Caco-2 (cell line): Measurements from ENCODE around the gene TNFSF13B. TPM values are rescaled to one million over a fixed set of nuclear protein-coding genes. Genes with fewer than 3 reads are reported as not detected.

Source experiments
- BruUV-seq: library from RNA; stranded (reverse); fragments of 400-500 nt; replicated peaks from 2 replicates; lab custom pipeline; 2021; lab: Mats Ljungman, UMichigan
- CTCF ChIA-PET: fragments of 300-600 bp; sonication (Branson Sonifier 250); formaldehyde crosslinking; loops from one replicate; lab custom pipeline; 2022; ENCODE audit warnings: antibody characterized with exemption; lab: Charles Lee
- POLR2A ChIA-PET: fragments of 300-600 bp; sonication (Branson Sonifier 250); formaldehyde crosslinking; loops from one replicate; lab custom pipeline; 2022; ENCODE audit warnings: antibody characterized with exemption; lab: Charles Lee
- DNase-seq, 2 experiments: peaks; one replicate each; pipeline versions ENCODE4 v3.0.0 to v3.0.0-alpha.2; 2020 to 2022
- H3K27me3 ChIP-seq: replicated peaks from 2 replicates; pipeline ENCODE4 v1.6.0; 2011; ENCODE audit warnings: low read length; ENCODE audit not compliant: control insufficient read depth, insufficient read depth
- H3K36me3 ChIP-seq: 2 replicates; pipeline ENCODE4 v1.5.1; 2011; ENCODE audit warnings: low read length; ENCODE audit not compliant: control insufficient read depth, insufficient read depth
- H3K4me1 ChIP-seq: fragments of 250-450 bp; sonication (Bioruptor Pico); 2 replicates; pipeline ENCODE4 v1.5.1; 2020; ENCODE audit warnings: mild to moderate bottlenecking
- H3K4me3 ChIP-seq: 2 replicates; pipeline ENCODE4 v1.5.1; 2011; ENCODE audit warnings: low read depth, mild to moderate bottlenecking, control low read depth, low read length
- H3K9me3 ChIP-seq: fragments of 250-450 bp; sonication (Bioruptor Pico); 2 replicates; pipeline ENCODE4 v1.5.1; 2020; ENCODE audit warnings: mild to moderate bottlenecking, moderate library complexity
- H3K27ac Mint-ChIP-seq: one replicate; pipeline ENCODE4 v1.8.0; 2022; ENCODE audit warnings: mixed read lengths; ENCODE audit not compliant: unreplicated experiment
- H3K27me3 Mint-ChIP-seq: one replicate; pipeline ENCODE4 v1.8.0; 2022; ENCODE audit warnings: mixed read lengths; ENCODE audit not compliant: insufficient read depth, unreplicated experiment
- H3K36me3 Mint-ChIP-seq: one replicate; pipeline ENCODE4 v1.8.0; 2022; ENCODE audit warnings: mild to moderate bottlenecking, mixed read lengths; ENCODE audit not compliant: insufficient read depth, unreplicated experiment
- H3K4me1 Mint-ChIP-seq: one replicate; pipeline ENCODE4 v1.8.0; 2022; ENCODE audit warnings: low read depth, mixed read lengths; ENCODE audit not compliant: unreplicated experiment
- H3K4me3 Mint-ChIP-seq: one replicate; pipeline ENCODE4 v1.8.0; 2022; ENCODE audit warnings: mild to moderate bottlenecking, moderate library complexity, mixed read lengths; ENCODE audit not compliant: unreplicated experiment
- H3K9me3 Mint-ChIP-seq: one replicate; pipeline ENCODE4 v1.8.0; 2022; ENCODE audit warnings: mixed read lengths; ENCODE audit not compliant: unreplicated experiment
- CTCF ChIP-seq, 2 experiments: fragments of 200-600 bp in 1 of 2; IDR thresholded peaks; 1 replicate in 1 of 2; 2 replicates in 1 of 2; pipeline versions ENCODE4 v1.5.1 to v1.8.0; 2011 to 2022; ENCODE audit warnings: antibody characterized with exemption in 1 of 2, control low read depth in 1 of 2, inconsistent platforms in 1 of 2, low read depth in 1 of 2, low read length in 1 of 2, mild to moderate bottlenecking in 1 of 2, moderate library complexity in 1 of 2; ENCODE audit not compliant: insufficient read depth in 1 of 2, severe bottlenecking in 1 of 2, unreplicated experiment in 1 of 2
- intact Hi-C: fragments of 100-400 bp; cut with micrococcal nuclease; formaldehyde crosslinking; loops from one replicate; pipeline ENCODE4 v1.10.0; 2022; ENCODE audit not compliant: unreplicated experiment
- total RNA-seq: library from RNA; stranded (reverse); gene quantifications from 2 replicates; pipeline ENCODE4 v1.2.3, GENCODE V29; 2022

The TNFSF13B gene
- total RNA-seq, 1 experiment from 2014 or later = 0.41 TPM

- Histone ChIP-seq H3K4me1 (no peaks in the 10 kb centered on the region), H3K36me3 (no peaks in the 10 kb centered on the region), H3K27me3 (no peaks in the 10 kb centered on the region; the same call in 1 of the 2 replicates), H3K9me3 (no peaks in the 10 kb centered on the region), H3K4me3 (no peak overlapping the region)
- BruUV-seq = no TSS peak
- intact Hi-C loops = no loop called here
- Mint-ChIP-seq H3K4me1 (no peaks in the 10 kb centered on the region), H3K36me3 (no peaks in the 10 kb centered on the region), H3K27ac (no peak overlapping the region), H3K4me3 (no peak overlapping the region), H3K9me3 (no peaks in the 10 kb centered on the region), H3K27me3 (peaks cover 7% of the 10 kb centered on the region)
- TF ChIP-seq CTCF (IDR thresholded peaks at IDR 0.05; ENCODE audit: insufficient read depth in 1 of 2, low read depth in 1 of 2, low read length in 1 of 2, severe bottlenecking in 1 of 2, unreplicated experiment in 1 of 2) = no peak
- no peak for DNase-seq
- ChIA-PET POLR2A (no interaction called here), CTCF (no interaction called here)
These were observed 63.3 kb downstream of the TNFSF13B start for GRCh38 chr13:108332791-108333190.

GRCh38 chr13:108342369-108343289 is 73.1 kb downstream of the TNFSF13B start:
- H3K27me3 Mint-ChIP-seq = peaks cover 7% of the 10 kb centered on the region
- no peak for DNase-seq
- Histone ChIP-seq H3K9me3 (no peaks in the 10 kb centered on the region), H3K27me3 (no peaks in the 10 kb centered on the region), H3K36me3 (no peaks in the 10 kb centered on the region), H3K4me3 (no peak overlapping the region), H3K4me1 (no peaks in the 10 kb centered on the region)
- POLR2A ChIA-PET = no interaction called here
- intact Hi-C loops = loop anchor here (1.0 to 5.0 kb wide), 2 partner anchors 165 to 555 kb away; no protein-coding TSS in a partner anchor
- no peak overlapping the region for H3K27ac Mint-ChIP-seq
- peaks cover 5% of the 10 kb centered on the region for H3K4me1 Mint-ChIP-seq
- TF ChIP-seq CTCF (IDR thresholded peaks at IDR 0.05; ENCODE audit: insufficient read depth in 1 of 2, low read depth in 1 of 2, low read length in 1 of 2, severe bottlenecking in 1 of 2, unreplicated experiment in 1 of 2) = peak; percentile 56 to 60
- no peaks in the 10 kb centered on the region for H3K36me3 Mint-ChIP-seq
- no peak overlapping the region for H3K4me3 Mint-ChIP-seq
- no TSS peak for BruUV-seq
- CTCF ChIA-PET = interaction anchor here (0.7 to 1.0 kb wide), 2 partner anchors 553 to 923 kb away, joined by 3 to 7 read pairs; no protein-coding TSS in a partner anchor
- no peaks in the 10 kb centered on the region for H3K9me3 Mint-ChIP-seq

- CTCF ChIA-PET = no interaction called here
- Mint-ChIP-seq H3K4me1 (peaks cover 5% of the 10 kb centered on the region), H3K36me3 (no peaks in the 10 kb centered on the region), H3K4me3 (no peak overlapping the region), H3K9me3 (no peaks in the 10 kb centered on the region), H3K27ac (no peak overlapping the region), H3K27me3 (peaks cover 9% of the 10 kb centered on the region)
- intact Hi-C loops = no loop called here
- no peak for DNase-seq
- Histone ChIP-seq H3K4me3 (no peak overlapping the region), H3K4me1 (no peaks in the 10 kb centered on the region), H3K9me3 (no peaks in the 10 kb centered on the region), H3K36me3 (no peaks in the 10 kb centered on the region), H3K27me3 (no peaks in the 10 kb centered on the region)
- no TSS peak for BruUV-seq
- TF ChIP-seq CTCF (IDR thresholded peaks at IDR 0.05; ENCODE audit: insufficient read depth in 1 of 2, low read depth in 1 of 2, low read length in 1 of 2, severe bottlenecking in 1 of 2, unreplicated experiment in 1 of 2) = no peak
- POLR2A ChIA-PET = no interaction called here
These were observed 75.5 kb downstream of the TNFSF13B start for GRCh38 chr13:108345016-108345415.
